Right lobe of liver (tissue), 4 donors: ENCODE data around the gene LRBA.

Source experiments
- CTCF ChIP-seq, 4 donors: fragments of 200-600 bp in 3 of 4; fragments of 450-650 bp in 1 of 4; IDR thresholded peaks; one replicate each; pipeline versions ENCODE4 v1.5.1 to v1.8.0; 2016 to 2022; ENCODE audit warnings: antibody characterized with exemption in 4 of 4, mild to moderate bottlenecking in 2 of 4
- POLR2A ChIP-seq: fragments of 450-650 bp; IDR thresholded peaks from one replicate; pipeline ENCODE4 v1.6.1; 2017; ENCODE audit warnings: antibody characterized with exemption, mild to moderate bottlenecking
- donor health status: DM: no; HTN: no; CAD: no.
- donor health status: DM: no; HTN: no; CAD: no.
- donor health status: DM: no; HTN: yes; CAD: no.

- no peak for TF ChIP-seq CTCF (IDR thresholded peaks at IDR 0.05)
- TF ChIP-seq POLR2A, result no peak
These were observed 161.2 kb downstream of the LRBA start for GRCh38 chr4:150853882-150854281.
